Measurements from ENCODE around the gene PITPNC1.
"Not testable (repeated sequence)": the region's sequence is repeated elsewhere in the genome, so short reads cannot be mapped to it uniquely, and the experiment has no call there.

Gene PITPNC1

DNA sequence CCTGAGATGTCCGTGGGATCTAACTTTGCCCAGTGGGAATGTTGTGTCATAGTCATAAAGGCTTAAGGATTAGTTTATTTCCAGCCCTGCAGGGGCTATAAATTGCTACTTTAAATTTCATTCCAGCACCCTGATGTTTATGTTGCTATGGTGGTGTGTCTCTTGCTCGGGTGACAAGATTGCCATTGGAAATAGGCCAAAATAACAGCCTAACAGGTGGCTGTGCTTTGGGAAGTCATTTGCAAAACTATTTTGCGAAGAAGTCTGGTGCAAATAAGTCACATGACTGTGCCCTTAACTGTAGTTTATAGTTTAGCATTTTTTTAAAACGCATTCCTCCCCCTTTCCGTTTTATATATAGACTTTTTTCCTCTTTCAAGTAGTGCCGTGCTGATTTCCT lies 23.1 kb downstream of the PITPNC1 start:
- in situ Hi-C loops (cut with MboI; ENCODE audit: low pct_unique_long_range_greater_than_20kb, low sequenced_read_pairs, unreplicated experiment), result no loop called here
- DNase-seq (ENCODE audit: low spot score), result no peak
- TF ChIP-seq, protein P1, sequence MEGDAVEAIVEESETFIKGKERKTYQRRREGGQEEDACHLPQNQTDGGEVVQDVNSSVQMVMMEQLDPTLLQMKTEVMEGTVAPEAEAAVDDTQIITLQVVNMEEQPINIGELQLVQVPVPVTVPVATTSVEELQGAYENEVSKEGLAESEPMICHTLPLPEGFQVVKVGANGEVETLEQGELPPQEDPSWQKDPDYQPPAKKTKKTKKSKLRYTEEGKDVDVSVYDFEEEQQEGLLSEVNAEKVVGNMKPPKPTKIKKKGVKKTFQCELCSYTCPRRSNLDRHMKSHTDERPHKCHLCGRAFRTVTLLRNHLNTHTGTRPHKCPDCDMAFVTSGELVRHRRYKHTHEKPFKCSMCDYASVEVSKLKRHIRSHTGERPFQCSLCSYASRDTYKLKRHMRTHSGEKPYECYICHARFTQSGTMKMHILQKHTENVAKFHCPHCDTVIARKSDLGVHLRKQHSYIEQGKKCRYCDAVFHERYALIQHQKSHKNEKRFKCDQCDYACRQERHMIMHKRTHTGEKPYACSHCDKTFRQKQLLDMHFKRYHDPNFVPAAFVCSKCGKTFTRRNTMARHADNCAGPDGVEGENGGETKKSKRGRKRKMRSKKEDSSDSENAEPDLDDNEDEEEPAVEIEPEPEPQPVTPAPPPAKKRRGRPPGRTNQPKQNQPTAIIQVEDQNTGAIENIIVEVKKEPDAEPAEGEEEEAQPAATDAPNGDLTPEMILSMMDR (IDR thresholded peaks at IDR 0.05; ENCODE audit: extremely low read depth, insufficient read depth, missing control alignments), result no peak

DNA sequence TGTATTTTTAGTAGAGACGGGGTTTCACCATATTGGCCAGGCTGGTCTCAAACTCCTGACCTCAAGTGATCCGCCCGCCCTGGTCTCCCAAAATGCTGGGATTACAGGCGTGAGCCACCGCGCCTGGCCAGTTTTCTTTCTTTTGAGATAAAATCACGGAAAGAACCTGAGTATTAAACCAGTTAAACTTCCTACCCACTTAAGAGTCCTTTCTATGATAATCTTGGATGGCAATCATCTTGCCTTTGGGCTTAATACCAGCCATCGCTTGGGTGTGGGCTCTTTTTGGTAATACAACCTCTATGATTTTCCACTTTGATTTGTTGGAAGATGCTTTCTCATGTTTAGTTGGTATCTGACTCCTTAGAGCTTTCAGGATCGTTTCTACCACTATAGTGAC lies 24.0 kb downstream of the PITPNC1 start:
- TF ChIP-seq, protein P1 (IDR thresholded peaks at IDR 0.05; ENCODE audit: extremely low read depth, insufficient read depth, missing control alignments), result no peak
- DNase-seq (ENCODE audit: low spot score), result no peak
- in situ Hi-C loops (cut with MboI; ENCODE audit: low pct_unique_long_range_greater_than_20kb, low sequenced_read_pairs, unreplicated experiment), result no loop called here

DNA sequence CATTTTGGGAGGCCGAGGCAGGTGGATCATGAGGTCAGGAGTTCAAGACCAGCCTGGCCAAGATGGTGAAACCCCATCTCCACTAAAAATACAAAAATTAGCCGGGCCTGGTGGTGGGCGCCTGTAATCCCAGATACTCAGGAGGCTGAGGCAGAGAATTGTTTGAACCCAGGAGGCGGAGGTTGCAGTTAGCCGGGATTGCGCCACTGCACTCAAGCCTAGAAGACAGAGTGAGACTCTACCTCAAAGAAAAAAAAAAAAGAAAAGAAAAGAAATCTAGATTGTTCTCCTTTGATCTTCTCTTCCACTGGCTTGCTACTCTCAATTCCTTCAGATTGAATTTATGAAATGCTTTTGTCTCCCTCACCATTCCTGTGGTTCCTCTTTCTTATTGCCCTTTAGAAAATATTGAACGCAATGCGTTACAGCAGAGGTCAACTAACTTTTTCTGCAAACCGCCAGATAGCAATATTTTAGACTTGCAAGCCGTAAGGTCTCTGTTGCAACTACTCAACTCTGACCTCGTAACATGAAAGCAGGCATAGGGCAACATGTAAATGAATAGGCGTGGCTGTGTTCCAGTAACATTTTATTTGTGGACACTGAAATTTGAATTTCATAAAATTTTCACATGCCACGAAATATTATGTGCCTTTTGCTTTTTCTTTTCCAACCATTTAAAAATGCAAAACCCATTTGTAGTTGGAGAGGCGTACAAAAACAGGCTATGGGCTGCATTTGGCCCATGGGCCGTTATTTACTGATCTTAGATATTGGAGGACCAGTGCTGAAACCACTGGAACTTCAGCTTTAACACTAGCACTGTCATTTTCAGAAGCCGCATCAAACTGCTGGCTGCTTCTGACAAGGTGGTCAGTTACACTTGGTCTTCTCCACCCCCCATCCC lies 24.8 kb downstream of the PITPNC1 start:
- no peak for DNase-seq (ENCODE audit: low spot score)
- in situ Hi-C loops (cut with MboI; ENCODE audit: low pct_unique_long_range_greater_than_20kb, low sequenced_read_pairs, unreplicated experiment), result no loop called here
- TF ChIP-seq, protein P1 (IDR thresholded peaks at IDR 0.05; ENCODE audit: extremely low read depth, insufficient read depth, missing control alignments), result no peak

DNA sequence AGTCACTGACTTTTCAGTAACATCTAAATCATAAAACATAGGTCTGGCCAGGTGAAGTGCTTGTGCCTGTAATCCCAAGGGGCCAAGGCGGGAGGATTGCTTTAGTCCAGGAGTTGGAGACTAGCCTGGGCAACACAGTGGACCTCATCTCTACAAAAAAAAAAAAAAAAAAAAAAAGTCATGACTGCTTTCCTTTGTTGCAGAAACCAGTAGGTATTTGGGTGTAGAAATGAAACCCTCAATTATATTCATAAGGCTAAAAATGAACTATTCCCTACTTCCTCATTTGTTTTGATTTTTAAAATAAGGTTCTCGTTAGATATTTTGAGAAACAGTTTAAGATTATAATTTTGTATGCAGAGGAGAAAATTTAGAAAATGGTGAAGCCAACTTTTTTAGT lies 26.0 kb downstream of the PITPNC1 start:
- DNase-seq (ENCODE audit: low spot score), result no peak
- in situ Hi-C loops (cut with MboI; ENCODE audit: low pct_unique_long_range_greater_than_20kb, low sequenced_read_pairs, unreplicated experiment), result no loop called here
- TF ChIP-seq, protein P1 (IDR thresholded peaks at IDR 0.05; ENCODE audit: extremely low read depth, insufficient read depth, missing control alignments), result no peak

DNA sequence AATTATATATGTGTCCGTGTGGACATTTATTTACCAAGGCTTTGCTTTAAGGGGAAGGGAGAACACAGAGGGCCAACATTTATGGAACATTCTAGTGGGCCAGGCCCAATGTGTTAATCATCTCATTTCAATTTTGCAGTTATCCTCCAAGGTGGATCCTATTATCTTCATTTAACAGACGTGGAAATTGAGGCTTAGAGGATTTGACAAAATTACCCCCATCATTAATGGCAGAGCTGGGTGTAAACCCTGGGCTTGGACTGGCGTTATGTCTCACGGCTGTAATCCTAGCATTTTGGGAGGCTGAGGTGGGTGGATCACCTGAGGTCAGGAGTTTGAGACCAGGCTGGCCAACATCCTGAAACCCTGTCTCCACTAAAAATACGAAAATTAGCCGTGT lies 26.4 kb downstream of the PITPNC1 start:
- TF ChIP-seq, protein P1 (IDR thresholded peaks at IDR 0.05; ENCODE audit: extremely low read depth, insufficient read depth, missing control alignments), result no peak
- in situ Hi-C loops (cut with MboI; ENCODE audit: low pct_unique_long_range_greater_than_20kb, low sequenced_read_pairs, unreplicated experiment), result no loop called here
- no peak for DNase-seq (ENCODE audit: low spot score)

DNA sequence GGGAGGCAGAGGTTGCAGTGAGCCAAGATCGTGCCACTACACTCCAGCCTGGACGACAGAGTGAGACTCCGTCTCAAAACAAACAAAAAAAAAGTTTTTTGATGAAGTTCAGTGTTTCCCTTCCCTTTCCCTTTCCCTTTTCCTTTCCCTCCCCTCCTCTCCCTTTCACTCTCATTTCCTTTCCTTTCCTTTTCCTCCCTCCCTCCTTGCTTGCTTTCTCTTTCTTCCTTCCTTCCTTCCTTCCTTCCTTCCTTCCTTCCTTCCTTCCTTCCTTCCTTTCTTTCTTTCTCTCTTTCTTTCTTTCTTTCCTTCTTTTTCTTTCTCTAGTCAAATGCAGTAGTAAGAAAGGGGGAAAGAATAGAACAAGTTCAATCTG lies 31.4 kb downstream of the PITPNC1 start:
- DNase-seq (ENCODE audit: low spot score); in situ Hi-C loops (cut with MboI; ENCODE audit: low pct_unique_long_range_greater_than_20kb, low sequenced_read_pairs, unreplicated experiment): not testable (repeated sequence)

DNA sequence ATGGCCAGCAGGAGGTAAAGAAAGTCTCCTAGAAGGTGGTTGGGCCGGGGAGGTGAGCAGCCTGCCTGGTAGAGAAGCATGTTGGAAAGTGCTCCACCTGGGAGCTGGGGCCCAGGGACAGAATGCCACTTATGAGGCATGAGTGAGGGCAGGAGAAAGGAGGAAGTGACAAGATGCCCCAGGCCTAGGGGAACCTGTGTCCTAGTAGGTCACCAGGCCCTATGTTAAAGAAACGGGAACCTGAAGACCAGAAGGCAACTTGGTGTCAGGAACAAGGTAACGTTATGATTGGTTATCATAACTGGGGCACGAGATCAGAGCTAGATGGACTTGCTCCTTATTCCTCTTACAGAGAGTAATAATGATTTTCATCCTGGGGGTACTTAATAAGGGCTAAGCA lies 34.3 kb downstream of the PITPNC1 start:
- TF ChIP-seq, protein P1 (IDR thresholded peaks at IDR 0.05; ENCODE audit: extremely low read depth, insufficient read depth, missing control alignments), result no peak
- no peak for DNase-seq (ENCODE audit: low spot score)
- in situ Hi-C loops (cut with MboI; ENCODE audit: low pct_unique_long_range_greater_than_20kb, low sequenced_read_pairs, unreplicated experiment), result no loop called here
